Left kidney (tissue), 2 donors: ENCODE measurements around the gene MAD1L1. TPM values are rescaled to one million over a fixed set of nuclear protein-coding genes. Genes with fewer than 3 reads are reported as not detected.

Source experiments
- DNase-seq: peaks from one replicate; pipeline ENCODE4 v3.0.0-alpha.2; 2013
- polyA plus RNA-seq: library from polyadenylated mRNA; unstranded; fragments of 120-200 nt; gene quantifications from one replicate; pipeline ENCODE4 v1.2.1, GENCODE V29; 2013; ENCODE audit not compliant: insufficient read length

MAD1L1 gene
- polyA plus RNA-seq, 1 donor, result 21.8 TPM

DNA sequence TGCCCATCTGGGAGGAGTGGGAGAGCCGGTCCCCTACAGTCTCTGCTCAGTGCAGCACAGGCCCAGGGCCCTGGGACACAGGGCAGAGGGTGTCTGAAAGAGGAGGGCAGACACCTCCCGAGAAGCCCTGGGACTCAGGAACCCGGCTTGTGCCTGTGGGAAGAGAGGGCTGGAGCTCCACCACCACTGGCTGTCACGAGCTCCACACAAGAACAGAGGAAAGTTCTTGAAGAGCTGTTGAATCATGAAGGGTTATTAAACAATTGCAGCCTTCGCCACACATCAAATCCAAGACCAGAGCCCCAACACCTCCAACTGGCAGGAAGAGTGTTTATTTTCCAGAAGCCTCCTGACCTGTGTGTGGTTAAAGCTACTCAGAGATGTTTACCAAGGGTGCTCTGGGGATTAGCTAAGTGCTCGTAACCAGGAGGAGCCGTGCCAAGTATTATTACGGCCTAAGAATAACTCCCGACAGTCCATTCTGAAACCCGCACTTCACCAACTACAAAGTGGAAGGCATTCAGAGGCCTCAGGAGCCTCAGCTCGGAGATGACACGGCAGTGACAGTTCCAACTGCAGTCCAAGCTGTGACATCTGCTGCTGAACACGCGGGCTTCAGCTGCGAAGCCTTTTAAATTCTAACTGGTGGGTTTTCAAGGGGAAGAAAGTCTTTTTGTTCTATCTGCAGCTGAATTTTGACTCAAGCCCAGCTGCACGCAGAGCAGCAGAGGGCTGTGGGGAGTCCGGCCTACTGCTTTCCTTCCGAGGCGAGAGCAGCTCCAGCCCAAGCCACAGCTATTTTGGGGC lies 75.1 kb downstream of the MAD1L1 start:
- DNase-seq, result no peak

DNA sequence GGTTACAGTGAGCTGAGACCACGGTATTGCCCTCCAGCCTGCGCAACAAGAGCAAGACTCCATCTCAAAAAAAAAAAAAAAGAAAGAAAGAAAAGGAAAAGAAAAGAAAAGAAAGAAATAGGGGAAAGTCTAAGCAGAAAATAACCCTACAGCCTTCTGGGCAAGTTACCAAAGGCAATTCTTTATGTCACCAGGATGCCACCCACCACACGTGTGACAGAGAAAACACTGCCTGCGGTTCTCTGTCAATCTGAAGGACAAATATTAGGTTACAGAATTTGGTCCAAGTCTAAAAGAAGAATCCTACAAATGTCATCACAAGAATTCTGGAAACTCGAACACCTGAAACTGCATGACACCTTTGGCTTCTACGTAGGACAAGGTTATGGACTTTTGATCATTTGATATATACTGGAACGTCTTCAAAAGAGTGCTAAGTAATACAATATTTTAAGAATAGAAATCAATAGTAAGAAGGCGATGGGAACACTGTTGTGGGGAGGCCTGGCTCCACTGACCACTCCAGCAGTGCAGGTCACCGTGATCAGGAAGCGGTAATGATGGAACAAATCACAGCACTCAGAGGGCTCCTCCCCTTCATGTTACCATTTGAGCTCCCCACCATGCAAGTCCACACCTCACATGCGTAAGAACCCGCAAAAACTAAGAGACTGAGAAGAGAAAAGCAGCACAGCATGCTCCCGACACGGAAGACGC lies 75.8 kb downstream of the MAD1L1 start:
- no peak for DNase-seq

- DNase-seq, result no peak
Measured at GRCh38 chr7:2154831-2155230, 77.9 kb downstream of the MAD1L1 start.

DNA sequence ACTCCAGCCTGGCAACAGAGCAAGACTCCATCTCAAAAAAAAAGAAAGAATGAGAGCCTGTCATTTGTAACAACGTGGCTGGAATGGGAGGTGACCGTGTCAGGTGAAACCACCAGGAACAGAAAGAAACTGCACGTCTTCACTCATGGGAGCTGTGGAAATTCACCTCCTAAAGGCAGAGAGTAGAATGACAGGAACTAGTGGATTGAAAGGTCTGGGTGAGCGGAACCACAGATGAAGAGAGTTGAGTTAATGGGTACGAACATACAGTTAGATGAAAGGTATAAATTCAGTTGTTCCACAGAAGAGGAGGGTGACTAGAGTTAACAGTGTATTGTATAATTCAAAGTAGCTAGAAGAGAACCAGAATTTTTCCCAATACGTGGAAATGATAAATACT lies 78.6 kb downstream of the MAD1L1 start:
- DNase-seq, result no peak

DNA sequence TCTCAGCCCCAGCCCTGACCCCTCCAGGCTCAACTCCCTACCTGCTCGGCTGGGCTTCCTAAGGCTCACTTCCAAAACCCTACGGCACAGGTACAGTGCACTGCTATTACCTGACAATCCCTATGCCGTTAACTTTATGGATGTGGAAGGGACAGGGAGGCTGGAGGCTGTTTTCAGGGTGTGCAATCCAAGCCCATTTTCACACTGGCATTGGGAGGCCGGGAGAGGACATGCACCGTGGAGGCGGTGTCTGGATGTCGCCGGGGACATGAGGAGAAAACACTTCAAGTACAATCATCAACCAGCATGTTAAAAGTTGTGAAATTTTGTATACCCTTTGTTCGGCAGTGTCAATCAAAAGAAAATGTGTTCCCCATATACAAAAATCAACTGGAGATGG lies 80.1 kb downstream of the MAD1L1 start:
- no peak for DNase-seq

- DNase-seq, result no peak
Measured at GRCh38 chr7:2151801-2152612, 80.7 kb downstream of the MAD1L1 start.

DNA sequence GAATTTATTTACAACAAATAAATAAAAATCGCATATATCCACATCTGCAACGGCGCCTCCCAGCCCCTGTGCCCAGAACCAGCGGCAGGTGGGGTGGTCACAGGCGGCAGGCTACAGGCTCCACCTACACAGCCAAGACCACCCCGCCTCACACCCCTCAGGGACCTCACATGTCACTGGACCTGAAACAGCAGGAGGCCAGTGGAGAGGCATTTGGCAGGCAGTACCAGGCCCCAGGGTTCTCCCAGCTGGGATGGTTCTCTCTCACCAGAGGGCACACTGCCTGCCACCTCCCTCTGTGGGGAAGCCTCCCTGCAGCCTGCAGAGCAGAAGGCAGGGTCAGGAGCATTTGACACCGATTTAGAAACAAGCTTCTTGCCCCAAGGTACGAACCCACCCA lies 81.5 kb downstream of the MAD1L1 start:
- DNase-seq, result no peak

DNA sequence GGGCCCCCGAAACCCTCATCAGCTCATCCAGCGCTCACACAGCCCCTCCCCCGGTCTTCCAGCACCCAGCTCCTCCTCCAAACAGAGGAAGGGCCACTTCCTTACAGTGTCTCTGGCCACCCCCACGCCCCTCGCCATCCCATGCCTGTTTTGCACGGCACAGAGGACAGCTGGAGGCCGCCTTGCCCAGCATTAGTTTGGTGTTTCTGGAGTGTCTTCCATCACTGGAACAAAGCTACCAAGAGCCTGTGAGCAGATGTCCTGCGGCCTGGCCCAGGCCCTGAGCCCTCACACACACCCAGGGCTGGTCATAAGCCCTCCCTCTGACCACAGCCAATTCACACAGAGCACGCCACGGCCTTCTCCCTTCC lies 82.3 kb downstream of the MAD1L1 start:
- DNase-seq, result no peak

DNA sequence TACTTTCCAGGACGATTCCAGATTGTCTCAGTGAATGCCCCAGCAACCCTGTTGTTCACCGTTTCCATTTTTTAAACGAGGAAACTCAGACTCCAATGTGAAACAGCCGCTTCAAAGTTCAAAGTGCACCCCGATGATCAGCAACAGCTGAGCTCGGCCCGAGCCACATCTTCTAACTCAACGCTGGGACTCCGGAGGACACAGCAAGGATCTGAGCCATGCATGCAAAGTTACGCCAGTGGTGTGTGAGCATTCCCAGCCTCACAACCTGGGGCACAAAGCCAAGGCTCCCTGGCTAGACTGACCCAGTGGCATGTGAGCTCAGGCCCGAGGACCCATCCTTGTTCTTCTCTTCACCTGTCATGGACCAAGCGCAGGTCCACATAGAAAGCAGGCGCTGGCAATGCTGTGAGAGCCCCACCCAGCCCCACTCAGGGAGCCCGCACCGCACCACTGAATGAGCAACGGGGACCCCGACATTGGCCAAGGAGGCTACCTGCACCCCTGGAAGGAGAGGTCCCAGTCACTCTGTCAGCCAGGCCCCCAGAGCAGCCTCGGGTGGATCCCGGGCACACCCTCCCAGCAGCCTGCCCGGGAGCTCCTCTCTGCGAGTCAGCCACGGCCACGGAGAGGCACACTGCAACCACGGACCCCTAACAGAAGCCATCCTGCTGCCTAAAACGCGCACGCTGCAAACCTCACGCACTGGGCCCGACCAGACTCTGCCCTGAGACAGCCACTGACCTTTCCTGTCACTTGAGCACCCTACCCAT lies 82.9 kb downstream of the MAD1L1 start:
- DNase-seq, result no peak

DNA sequence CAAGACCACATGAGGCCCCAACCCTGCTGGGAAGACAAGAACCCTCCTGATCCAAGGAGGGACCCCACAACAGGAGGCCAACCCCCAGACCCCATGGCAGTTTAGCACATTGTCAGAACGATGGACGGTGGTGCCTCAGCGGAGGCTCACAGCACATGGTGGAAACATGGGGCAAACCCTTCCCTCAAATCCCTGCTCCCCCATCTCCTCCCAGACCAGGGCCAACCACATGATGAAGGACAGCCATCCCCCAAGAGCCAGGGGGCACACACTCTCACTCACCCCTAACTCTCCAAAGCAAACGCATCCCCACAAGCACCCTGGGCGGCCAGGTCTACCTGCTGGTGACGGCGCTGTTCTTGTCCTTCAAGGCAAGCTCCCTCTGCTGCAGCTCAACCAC lies 83.9 kb downstream of the MAD1L1 start:
- no peak for DNase-seq

DNA sequence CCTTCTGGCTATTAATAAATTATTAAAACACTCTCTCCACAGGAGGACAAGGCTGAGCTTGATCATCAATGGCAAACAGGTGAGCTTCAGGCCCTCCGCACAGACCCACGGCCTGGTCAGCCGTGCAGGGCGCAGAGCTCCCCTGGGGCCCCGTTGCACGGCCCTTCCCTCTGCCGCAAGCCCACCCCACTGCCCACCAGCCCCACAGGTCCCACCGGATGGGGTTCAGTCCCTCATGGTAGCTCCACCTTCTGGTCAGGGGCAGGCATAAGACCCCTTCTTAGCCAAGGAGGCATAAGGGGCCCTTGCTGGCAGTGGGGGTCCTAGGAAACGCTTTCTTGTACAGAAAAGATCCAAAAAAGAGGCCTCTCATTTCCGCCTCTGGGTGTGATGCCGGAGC lies 84.6 kb downstream of the MAD1L1 start:
- no peak for DNase-seq

DNA sequence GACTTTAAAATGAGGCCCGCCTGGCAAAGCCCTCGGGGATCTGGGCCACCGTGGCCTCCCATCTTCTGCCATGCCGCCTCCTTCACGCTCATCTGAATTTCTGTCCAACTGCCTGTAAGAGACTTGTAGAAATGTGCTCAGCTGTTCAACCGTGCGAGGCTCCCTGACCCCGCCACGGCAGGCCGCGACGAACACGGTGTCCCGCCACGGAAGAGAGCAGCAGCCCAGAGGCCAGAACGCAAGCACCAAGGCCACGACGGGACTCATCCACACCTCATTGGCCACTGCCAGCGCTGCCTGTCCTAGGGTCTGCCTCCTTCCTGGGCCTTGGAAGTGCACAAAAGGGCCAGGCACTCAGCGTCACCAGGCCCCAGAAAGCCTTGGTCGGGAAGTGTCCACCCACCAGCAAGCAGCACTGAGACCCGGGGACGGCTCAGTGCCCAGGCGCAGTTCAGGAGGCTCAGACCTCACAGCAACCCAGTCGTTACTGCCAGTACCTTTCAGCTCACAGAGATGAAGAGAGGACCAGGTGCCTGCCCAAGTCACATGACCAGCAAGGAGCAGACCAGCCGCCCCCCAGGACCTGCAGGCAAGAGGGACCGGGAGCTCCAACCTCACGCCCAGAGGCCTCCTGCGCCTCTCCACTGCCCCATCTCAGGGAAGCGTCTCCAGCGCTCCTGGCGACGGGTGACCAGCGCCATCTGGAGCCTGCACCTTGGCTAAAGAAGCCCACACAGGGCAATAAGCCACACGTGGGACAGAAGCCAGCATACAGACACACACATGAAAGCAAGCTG lies 85.9 kb downstream of the MAD1L1 start:
- no peak for DNase-seq

DNA sequence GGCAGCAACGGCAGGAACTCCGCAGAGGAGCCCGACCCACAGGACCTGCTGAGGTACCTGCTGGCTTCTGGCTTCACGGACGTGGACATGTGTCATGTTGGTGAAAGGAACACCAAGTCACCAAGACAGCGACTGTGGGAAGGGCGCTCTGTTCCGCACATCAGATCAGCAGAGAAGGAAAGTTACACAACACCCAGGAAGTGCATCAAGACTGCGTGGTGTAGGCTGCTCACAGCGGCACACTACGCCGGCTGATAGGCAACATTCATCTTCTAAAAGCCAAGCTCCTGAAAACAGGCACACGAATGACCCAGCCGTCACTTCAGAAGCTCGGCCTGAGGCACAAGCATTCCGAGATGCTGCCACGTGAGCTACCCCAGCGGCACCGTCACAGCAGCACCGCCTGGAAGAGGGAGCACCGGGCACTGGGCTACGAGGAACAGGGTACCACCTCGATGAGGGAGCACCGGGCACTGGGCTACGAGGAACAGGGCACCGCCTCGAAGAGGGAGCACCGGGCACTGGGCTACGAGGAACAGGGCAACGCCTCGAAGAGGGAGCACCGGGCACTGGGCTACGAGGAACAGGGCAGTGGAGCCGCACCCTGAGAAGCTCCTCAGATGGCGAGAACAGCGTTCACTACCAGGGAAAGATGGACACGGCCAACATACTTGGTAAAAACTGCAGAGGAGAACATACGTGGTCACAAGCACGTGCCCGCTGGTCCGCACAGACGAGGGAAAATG lies 86.7 kb downstream of the MAD1L1 start:
- DNase-seq, result no peak

DNA sequence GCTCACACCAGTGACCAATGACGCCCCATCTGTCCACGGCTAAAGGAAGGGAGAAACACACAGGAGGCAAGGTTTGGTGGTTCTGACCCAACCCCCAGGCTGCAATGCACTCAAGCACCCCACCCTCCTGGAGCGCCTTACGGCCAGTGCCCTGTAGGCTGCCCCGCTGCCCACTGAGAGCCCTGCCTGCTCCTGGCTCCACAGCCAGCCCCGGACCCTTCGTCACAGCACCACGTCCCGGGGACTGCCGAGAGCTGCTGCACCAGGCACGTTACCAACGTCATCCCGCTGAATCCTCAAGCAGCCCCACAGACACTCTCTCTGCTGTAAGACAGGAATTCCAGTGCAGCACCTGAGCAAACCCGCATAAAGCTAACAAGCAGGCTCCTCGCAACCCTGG lies 87.8 kb downstream of the MAD1L1 start:
- no peak for DNase-seq

DNA sequence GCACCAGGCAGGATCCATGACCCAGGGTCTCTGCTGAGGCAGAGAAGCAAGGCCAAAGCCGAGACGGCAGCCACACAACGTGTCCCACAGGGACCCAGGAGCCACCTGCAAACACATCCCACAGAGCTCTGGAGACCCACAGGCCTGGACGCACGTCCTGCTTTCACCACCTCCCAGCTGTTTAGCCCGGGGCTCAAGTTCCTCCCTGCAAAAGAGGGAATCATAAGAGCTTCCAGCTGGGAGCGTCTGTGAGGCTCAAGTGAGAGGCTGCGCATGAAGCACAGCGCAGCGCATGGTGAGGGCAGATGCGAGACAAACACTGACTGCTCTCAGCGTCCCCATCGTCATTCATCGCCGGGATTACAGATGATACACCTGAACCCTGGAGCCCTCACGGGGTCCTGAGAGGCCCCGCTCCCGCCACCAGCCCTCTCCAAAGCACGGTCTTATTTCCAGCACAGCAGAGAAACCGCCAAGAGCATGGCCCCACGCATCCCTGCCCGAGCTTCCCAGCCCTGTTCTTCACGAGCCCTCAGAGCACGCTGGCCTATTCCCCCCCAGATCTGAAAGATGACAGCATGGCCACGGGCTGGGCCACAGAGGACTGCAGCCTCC lies 88.7 kb downstream of the MAD1L1 start:
- no peak for DNase-seq

- DNase-seq, result no peak
Measured at GRCh38 chr7:2143450-2143849, 89.3 kb downstream of the MAD1L1 start.

DNA sequence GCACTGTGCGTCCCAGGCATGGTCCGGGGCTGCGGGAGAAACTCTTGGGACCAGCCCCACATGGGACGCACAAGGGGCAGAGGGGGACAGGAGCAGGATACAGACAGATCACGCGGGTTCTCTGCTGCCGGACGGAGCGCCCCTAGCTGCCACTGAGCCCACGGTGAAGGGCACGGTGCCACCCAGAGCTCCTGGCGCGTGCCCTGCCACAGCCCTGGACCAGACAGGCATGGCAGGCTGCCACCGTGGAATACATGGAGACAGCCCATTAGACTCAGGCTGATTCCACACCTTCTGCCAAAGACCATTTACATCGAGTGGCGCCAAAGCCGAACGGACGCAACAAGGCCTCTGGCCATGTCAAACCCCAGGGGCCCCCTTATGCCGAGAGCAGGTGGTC lies 90.4 kb downstream of the MAD1L1 start:
- DNase-seq, result no peak

DNA sequence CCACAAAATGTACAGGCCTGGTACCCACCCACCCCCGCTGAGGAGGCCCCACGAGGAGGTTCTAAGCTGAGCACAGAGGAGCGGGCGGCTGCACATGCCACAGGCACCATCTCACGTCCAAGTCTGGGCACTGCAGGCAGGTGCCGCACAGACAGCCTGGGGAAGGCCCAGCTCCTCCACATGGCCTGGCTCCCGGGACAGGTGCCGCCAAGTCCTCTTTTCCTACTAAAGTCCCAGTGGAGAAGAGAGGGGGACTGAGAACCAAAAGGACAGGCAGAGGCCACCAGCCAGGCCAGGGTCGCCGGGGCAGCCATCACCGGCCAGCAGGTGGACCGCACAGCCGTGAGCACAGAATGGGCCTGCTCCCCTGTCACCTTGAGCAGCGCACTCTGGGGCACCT lies 91.1 kb downstream of the MAD1L1 start:
- DNase-seq, result no peak

- no peak for DNase-seq
Measured at GRCh38 chr7:2141021-2141410, 91.7 kb downstream of the MAD1L1 start.
